Stimulated activated CD8-positive, alpha-beta memory T cell treated with anti-CD3 and anti-CD28 coated beads, Interleukin-4, amount 100 ng/mL, for 1 hour (primary cell): Measurements from ENCODE around the gene CCM2L.
"Not testable (repeated sequence)": the region's sequence is repeated elsewhere in the genome, so short reads cannot be mapped to it uniquely, and the experiment has no call there.

ENCODE experiments used
- DNase-seq, 2 donors: peaks; one replicate each; pipeline ENCODE4 v3.0.0-alpha.2; 2020; ENCODE audit warnings: low read depth in 2 of 2, low spot score in 1 of 2

Gene CCM2L

GRCh38 chr20:32028647-32029372 is 18.6 kb downstream of the CCM2L start:
- DNase-seq = no peak

DNA sequence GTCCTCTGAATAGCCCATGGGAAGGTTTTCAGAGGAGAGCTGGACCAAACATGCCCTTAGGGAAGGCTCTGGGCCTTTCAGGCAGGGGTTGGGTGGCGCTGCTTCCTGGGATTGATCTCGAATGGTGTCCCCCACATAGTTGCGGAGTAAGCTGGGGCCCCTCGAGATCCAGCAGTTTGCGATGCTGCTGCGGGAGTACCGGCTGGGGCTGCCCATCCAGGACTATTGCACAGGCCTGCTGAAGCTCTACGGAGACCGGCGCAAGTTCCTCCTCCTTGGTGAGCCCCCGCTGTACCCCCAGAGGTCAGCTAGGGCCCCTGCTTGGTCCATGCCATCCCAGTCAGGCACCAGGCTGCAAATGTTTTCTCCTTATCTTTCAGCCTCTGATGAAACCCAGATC is 19.3 kb downstream of the CCM2L start:
- DNase-seq = no peak

DNA sequence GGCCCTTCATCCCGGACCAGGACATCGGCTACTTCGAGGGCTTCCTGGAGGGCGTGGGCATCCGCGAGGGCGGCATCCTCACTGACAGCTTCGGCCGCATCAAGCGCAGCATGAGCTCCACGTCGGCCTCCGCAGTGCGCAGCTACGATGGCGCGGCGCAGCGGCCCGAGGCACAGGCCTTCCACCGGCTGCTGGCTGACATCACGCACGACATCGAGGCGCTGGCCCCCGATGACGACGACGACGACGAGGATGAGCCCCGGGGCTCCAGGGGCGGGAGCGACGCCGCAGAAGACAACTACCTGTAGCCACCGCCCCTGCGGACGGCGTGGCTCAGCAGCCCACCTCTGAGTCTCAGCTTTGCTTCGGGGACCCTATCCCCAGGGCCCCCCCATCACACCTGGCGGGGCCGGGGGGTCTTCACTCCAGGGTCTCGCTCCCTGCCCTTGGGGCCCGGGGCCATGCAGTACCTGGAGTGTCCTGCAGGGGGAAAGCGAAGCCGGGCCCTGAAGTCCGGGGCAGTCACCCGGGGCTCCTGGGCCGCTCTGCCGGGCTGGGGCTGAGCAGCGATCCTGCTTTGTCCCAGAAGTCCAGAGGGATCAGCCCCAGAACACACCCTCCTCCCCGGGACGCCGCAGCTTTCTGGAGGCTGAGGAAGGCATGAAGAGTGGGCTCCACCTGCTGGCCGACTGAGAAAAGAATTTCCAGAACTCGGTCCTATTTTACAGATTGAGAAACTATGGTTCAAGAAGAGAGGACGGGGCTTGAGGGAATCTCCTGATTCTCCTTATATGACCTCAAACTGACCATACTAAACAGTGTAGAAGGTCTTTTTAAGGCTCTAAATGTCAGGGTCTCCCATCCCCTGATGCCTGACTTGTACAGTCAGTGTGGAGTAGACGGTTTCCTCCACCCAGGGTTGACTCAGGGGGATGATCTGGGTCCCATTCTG is 21.0 kb downstream of the CCM2L start:
- peak in 1 of 2 donors; percentile 24 for DNase-seq

- no peak for DNase-seq
These were observed 23.1 kb downstream of the CCM2L start for GRCh38 chr20:32033316-32033715.

DNA sequence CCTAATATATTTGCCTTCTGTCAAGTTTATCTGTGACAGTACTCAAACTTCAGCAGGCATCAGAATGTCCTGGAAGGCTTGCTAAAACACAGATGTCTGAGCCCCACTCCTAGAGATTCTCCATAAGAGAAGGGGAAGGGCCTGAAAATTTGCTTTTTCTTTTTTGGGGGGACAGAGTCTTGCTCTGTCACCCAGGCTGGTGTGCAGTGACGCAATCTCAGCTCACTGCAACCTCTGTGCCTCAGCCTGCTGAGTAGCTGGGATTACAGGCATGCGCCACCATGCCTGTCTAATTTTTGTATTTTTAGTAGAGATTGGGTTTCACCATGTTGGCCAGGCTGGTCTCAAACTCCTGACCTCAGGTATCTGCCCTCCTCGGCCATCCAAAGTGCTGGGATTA is 23.5 kb downstream of the CCM2L start:
- not testable (repeated sequence) for DNase-seq

DNA sequence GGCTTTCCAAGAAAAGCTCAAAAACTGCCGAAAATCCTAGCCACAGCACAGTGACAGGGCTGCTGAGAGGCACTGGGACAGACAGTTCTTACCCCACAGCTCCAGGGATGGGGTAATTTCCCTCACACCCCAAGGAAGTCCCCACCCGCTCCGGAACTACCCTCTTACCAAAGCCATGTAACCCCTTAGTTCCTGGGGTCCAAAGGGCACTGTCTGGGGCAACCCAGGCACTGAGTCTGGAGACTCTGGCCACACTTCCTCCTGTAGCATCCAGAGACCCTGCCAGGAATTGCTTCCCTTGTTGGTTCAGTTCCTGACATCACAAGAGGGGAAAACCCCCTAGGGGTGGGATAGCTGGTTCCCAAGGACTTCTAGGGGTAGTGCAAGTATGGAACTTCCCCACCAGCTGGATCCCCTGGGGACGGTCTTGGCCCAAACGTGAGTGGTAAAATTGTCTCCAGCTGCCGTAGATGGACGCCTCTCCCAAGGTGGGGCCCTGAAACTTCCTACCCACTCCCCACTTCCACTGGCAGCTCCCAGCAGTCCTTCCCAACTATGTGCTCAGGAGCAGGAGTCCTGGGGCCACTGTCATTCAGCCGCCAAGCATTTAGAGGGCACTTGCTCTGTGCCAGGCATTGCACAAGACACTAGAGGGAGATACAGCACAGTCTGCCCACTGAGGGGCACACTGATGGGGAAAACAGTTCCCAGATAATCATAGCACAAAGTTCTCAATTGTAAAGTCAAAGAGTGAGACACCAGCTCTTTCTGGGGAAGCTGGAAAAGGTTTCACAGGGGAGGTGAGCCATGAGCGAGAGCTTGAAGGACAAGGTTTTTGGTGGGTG is 24.6 kb downstream of the CCM2L start:
- DNase-seq = no peak

DNA sequence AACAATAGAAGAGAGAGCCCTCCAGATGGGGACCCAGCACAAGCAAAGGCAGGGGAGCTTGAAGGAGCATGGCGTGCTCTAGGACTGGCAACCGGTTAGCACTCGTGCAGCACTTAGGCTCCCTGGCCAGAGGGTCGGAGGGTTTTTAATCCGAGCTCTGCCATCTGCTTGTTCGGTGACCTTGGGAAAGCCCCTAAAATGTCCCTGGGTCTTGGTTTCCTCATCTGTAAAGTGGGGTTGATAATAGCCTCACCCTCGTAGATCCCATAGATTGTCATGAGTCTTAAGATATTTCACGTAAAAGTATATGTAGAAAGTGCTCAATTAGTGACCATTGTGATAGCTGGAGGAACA is 25.2 kb downstream of the CCM2L start:
- no peak for DNase-seq

DNA sequence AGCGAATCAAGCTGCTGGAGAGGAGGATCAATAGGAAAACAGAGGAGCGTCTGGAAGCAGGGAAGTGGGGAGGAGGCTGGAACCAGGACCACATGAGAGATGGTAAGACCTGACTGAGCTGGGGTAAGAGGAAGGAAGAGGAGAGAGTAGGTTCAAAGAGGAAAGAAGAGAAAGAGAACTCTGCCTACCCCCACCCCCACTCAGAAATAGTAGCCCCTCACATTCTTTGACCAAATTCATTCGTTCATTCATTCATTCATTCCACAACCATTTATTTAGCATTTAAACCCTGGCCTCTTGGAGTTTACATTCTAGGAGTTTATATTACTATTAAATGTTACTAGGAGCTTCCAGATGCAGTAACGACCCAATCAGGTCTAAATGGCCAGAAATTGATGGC is 26.0 kb downstream of the CCM2L start:
- no peak for DNase-seq

DNA sequence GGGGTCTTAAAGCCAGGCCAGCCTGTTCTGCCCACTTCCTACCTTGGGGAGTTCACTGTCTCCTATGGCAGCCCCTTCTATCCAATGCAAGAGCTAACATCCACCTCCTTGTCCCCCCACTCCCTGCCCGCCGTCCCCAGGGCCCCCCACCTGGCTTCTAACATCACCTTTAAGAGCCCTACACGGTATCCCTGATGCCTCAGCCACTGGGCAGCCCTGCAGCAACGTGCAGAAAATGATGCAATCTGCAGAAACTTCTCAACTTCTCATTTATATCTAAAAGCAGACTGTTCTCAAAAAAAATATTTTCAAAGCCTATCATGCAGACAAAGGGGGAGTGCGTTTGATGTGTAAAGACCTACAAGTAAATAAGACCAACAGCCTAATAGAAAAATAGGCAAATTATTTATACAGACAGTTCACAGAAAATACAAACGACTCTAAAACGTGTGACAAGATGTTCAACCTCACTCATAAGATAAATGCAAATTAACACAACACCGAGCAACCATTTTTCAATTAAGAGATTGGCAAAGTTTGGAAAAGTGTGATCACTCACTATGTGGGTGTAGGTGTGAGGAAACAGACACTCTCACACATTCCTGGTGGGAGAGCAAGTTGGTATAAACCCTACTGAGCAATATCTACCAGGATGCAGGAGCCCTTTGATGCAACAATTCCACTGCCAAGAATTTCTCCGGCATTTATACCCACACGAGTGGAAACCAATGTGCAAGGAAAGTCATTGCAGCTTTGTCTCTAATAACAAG is 26.7 kb downstream of the CCM2L start:
- no peak for DNase-seq

- DNase-seq = no peak
These were observed 27.7 kb downstream of the CCM2L start for GRCh38 chr20:32037929-32038328.

DNA sequence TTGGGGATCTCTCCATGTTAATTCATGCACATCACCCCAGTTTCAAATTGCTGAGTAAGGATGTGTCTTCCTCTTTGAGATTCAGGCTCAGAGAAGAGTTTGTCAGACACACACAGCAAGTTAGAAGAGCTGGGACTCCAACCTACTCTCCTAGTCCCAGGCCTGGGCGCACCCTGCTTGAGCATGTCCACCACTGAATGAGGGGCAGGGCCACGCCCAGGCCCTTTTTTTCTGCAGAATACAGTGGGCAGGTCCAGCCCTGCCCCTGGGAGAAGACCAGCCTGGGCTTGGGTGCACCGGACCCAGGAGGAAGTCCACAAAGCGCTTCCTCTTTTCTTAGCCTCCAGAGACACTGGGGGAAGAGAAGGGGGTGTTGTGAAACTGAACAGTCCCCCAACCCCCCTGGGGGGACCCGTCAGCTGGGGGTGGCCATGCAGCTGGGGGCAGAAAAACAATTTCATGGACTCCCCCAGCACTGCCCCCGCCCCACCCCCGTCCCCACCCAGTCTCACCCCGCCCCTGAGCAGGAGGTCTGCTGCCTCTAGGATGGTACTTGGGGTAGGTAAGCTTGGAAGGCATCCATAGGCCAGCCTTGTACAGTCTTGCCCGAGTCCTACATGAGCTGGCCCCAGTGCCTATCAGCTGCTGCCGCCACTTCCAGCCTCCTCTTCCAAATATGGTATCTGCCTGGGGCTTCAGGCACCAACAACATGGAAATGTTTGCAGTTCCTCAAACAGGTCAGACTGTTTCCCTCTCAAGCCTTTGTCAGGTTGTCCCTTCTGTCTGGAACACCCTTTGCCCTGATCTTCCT is 30.1 kb downstream of the CCM2L start:
- no peak for DNase-seq

GRCh38 chr20:32045999-32046398 is 35.8 kb downstream of the CCM2L start:
- no peak for DNase-seq

- no peak for DNase-seq
These were observed 40.1 kb downstream of the CCM2L start for GRCh38 chr20:32050324-32050841.

DNA sequence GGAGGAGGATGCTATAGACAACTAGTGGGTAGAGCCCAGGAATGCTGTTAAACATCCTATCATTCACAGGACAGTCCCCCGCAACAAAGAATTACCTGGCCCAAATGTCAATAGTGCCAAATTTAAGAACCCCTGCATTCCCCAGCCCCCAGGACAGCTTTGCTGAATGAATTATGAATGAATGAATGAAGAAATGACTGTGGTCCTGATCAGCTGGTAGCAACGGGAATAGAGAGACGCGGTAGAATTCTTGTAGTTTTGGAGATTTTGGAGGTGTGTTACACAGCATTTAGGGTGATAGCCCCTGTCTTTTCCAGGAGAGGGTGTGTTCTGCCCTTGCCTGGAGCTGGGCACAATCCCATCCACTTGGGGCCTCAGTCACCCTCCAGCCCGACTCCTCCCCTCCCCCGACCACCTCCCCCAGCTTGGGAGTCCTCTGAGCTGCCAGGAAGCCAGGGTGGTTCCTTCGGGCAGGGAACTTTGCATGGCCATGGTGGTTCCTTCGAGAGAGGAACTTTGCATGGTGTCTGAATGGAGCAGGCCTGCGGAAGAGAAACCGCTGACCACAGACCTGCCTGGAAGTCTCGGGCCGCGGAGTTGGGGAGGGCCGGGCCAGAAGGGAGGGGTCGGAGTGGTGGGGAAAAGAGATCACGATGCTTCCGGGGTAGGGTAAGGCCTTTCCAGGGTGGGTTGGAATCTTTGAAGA is 40.8 kb downstream of the CCM2L start:
- no peak for DNase-seq

DNA sequence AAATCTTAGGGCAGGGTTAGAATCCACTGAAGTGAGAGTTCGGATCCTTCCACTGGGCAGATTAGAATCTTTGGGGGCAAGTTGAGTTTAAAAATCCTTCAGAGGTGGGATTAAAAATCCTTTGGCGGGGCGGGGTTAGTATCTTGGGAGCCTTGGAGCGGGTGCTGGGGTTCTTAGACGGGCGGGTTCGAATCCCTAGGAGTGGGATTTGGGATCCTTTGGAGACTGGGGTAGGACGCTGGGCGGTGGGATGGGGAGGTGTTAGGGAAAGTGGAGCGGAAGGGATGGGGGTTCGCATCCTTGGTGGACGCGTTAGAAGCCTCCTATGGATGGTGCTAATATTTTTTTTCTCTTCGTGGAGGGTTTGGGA is 41.5 kb downstream of the CCM2L start:
- no peak for DNase-seq

GRCh38 chr20:32052090-32052777 is 42.0 kb downstream of the CCM2L start, which contains the start of gene HCK:
Gene HCK, plus strand, starts transcription at chr20:32052242.
- DNase-seq = no peak

- DNase-seq = no peak
These were observed 42.6 kb downstream of the CCM2L start for GRCh38 chr20:32052778-32053362.

DNA sequence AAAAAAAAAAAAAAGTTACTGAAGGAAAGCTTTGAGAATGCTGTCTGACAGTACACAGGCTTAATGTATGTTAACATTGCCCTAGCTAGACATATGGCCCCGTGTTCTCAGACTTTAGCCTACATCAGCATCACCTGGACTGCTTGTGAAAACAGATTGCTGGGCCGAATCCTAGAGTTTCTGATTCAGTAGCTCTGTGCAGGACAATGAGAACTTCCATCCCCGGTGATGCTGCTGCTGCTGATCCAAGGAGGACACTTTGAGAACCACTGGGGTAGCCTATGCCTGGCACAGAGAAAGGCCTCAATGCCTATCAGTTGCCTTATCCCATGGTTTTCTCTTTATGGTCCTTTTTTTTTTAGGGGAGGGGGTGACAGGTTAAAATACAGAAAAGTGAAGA is 43.4 kb downstream of the CCM2L start:
- DNase-seq = no peak
